HG02642 (cell line): ENCODE data around the gene MAP4K3.
"Not testable (repeated sequence)": the region's sequence is repeated elsewhere in the genome, so short reads cannot be mapped to it uniquely, and the experiment has no call there.

ENCODE experiments used
- ATAC-seq: cut with Tn5 transposase; IDR thresholded peaks from one replicate; pipeline ENCODE4 v1.9.1; 2021; ENCODE audit warnings: mild to moderate bottlenecking; ENCODE audit not compliant: unreplicated experiment, poor library complexity

The MAP4K3 gene

GRCh38 chr2:39379643-39380524 is 57.2 kb downstream of the MAP4K3 start:
- peak; percentile 70 for ATAC-seq

GRCh38 chr2:39378968-39379367 is 58.1 kb downstream of the MAP4K3 start:
- ATAC-seq, result no peak

DNA sequence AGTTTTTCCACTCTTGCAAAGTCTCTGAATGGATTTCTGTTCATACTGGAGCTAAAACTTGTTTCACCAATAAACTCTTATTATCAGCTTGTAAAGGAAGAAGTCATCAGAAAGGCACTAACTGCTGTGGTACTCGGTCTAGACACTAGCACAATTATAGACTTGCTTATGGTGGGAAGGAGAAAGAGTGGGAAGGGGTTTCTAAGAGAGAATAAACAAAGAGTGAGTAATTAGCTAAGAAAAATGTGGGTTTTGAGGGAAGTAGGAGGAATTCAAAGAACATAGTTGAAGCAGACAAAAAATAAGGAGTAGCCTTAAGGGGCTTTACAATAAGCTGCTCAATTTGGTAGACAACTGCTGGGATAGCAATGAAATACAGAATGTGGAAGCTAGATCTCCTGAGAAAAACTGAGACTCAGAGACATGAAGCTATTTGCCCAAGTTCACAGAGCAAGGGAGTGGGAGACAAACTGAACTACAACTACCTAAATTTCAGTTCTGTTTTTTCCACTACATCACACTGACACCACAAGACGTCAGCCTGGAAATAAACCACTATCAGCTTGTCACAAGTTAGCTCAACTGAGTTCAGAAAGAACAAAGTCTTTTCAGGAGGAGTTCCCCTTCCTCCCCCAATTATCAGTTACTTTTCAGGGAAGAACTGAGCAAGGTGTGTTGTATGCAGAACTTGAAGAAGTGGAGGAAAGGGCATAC is 59.7 kb downstream of the MAP4K3 start:
- peak; percentile 58 for ATAC-seq

GRCh38 chr2:39375917-39376316 is 61.2 kb downstream of the MAP4K3 start:
- ATAC-seq, result no peak

GRCh38 chr2:39373181-39373802 is 63.8 kb downstream of the MAP4K3 start:
- no peak for ATAC-seq

DNA sequence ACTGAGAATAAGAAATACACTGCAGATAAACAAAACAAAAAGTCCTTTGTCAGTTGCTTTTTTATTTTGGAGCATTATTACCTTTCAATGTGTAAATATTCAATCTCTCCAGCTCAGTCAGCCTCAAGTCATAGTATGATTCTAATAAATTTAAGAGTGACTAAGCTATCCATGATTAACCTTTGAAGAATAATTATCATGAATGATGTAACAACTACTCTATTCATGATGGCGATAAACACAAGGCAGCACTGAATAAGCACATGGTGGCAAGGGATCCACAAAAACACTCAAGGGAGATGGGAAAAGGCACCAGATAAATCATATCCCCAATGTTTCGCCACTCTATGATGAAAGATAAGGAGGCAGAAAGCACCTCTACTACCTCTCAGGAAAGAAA is 67.0 kb downstream of the MAP4K3 start:
- ATAC-seq, result no peak

DNA sequence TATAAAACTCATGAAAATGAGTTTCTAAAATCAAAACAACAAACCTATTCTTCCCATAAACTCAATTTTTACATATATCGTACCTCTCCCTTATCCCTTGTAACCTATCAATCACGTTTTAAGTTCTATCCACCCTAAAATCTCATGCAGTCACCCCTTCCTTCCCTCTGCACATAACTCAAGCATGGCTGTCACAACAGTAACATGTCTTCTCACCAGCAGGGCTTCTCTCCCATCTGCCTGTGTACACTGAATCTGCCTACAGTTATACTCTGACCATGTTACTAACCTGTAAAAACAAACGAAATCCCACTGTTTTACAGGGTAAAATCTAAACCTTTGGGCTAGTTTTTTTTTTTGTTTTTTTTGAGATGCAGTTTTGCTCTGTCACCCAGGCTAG is 68.2 kb downstream of the MAP4K3 start:
- ATAC-seq, result no peak

- ATAC-seq, result no peak
Measured at GRCh38 chr2:39368376-39368775, 68.7 kb downstream of the MAP4K3 start.

GRCh38 chr2:39362595-39362994 is 74.5 kb downstream of the MAP4K3 start:
- ATAC-seq, result no peak

DNA sequence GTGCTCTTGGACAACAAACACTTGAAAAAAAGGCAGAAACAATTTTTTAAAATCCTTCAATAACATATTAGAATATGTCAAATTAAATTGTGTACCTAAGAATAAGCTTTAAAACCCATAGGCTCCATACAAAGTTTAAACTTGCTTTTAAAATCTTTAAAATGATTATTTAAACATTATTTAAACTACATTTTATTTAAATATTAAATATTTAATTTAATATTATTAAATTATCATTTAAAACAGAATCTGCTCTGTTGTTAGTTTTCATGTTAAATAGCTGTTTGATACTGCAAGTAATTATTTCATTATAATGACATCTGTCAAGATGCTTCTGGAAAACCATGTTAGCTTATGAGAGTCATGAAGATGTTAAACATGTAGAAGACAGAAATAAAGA is 75.6 kb downstream of the MAP4K3 start:
- ATAC-seq, result no peak

- not testable (repeated sequence) for ATAC-seq
Measured at GRCh38 chr2:39360342-39360741, 76.7 kb downstream of the MAP4K3 start.

GRCh38 chr2:39359453-39360038 is 77.5 kb downstream of the MAP4K3 start:
- no peak for ATAC-seq

- no peak for ATAC-seq
Measured at GRCh38 chr2:39356922-39357639, 80.0 kb downstream of the MAP4K3 start.

DNA sequence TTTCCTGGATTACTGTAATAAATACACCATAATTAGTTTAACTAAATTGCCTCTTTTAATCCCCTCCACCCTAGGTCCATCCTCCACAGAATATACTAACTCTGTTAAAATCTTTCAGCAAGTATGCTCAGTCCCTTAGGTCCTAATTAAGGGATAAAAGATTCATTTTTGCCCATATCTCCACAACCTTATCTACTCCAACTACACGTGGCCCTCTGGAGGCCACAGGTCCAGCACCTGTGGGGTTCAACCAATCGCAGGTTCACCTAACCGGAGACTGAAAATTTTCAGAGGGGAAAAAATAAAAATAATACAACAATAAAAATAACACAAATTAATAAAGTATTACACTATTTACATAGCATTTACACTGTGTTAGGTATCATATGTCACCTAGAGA is 86.4 kb downstream of the MAP4K3 start:
- ATAC-seq, result no peak

DNA sequence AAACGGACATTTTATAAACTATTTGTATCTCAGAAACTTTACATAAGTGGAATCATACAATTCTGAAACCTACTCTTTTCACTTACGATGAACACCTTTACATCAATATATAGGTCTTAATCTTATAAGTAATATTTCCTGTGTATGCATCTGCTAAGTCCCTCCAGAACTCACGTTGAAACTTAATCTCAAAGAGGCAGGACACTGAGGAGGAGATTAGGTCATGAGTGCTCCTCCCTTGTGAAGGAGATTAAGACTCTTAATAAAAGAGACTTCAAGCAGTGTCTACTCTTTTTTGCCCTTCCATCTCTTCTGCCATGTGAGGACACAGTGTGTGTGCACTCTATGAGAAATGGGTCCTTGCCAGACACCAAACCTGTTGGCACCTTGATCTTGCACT is 98.6 kb downstream of the MAP4K3 start:
- ATAC-seq, result no peak

GRCh38 chr2:39335930-39336329 is 101.2 kb downstream of the MAP4K3 start:
- no peak for ATAC-seq

DNA sequence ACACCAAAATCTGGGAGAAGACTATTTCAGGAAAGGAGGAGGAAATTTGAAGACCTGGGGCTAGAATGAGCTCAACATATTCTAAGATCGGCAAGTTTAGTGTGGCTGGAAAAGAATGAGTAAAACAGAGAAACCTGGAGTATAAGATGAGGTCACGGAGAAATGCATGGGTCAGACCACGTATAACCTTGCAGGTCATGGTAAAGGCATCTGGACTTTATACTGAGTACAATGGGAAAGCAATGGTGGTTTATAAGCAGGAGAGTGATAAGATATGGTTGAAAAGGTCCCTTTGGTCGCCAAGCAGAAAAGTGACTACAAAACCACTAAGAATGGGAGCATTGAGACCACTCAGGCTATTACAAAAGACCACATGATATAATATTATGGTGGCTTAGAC is 102.1 kb downstream of the MAP4K3 start:
- ATAC-seq, result no peak

- no peak for ATAC-seq
Measured at GRCh38 chr2:39334529-39334928, 102.6 kb downstream of the MAP4K3 start.

DNA sequence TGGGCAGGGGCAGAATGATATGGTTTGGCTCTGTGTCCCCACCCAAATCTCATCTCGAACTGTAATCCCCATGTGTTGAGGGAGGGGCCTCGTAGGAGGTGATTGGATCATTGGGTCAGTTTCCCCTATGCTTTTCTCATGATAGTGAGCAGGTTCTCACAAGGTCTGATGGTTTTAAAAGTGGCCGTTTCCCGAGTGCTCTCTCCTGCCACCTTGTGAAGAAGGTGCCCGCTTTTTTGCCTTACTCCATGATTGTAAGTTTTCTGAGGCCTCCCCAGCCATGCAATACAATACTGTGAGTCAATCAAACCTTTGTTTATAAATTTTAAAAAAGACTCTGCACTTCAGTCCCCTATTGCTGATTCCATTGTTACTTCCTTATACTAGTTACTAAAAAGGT is 110.4 kb downstream of the MAP4K3 start:
- ATAC-seq, result no peak

DNA sequence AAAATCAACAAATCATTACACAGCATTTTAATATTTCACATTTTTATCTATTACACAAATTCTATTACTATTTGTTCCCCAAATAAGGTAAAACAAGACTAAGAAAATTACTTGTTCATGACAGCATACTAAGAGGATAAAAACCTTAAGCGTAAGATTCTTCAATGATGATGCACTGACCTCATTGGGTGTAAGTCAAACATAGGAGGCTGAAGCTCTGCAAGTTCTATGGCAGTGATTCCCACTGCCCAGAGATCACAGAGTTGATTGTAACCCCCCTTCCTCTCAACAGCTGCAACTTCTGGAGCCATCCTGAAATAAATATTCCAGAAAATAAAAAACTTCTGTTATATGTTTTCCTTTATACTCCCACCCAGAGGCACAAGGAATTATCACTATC is 111.1 kb downstream of the MAP4K3 start:
- ATAC-seq, result no peak
